ENCODE measurements around the gene CMIP. TPM values are rescaled to one million over a fixed set of nuclear protein-coding genes. Genes with fewer than 3 reads are reported as not detected.
A peak's percentile ranks its signal among the peaks of the same experiment; 100 is the strongest.

The CMIP gene
- total RNA-seq, 1 donor from 2014 or later, result 27.7 TPM

DNA sequence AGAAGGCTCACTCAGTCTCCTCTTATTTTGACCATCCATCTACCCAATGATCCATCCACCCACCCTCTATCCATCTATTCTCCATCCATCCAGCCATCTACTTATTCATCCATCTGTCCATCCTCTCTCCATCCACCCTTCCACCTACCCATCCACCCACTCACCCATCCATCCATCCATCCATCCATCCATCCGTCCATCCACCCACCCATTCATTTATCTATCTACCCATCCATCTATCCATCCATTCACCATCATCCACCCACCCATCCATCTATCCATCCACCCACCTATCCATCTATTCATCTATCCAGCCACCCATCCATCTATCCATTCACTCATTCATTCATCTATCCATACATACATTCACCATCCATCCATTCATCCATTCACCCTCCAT, 288.7 kb downstream of the CMIP start:
- DNase-seq (ENCODE audit: low read depth), result no peak
- no peaks in the 10 kb centered on the region for H3K36me3 ChIP-seq (ENCODE audit: control insufficient read depth, insufficient read depth, low read length)
- no peak overlapping the region for H3K4me3 ChIP-seq (ENCODE audit: low read depth, low read length)
- H3K27me3 ChIP-seq (ENCODE audit: control insufficient read depth, insufficient read depth, low read length), result no peaks in the 10 kb centered on the region
- TF ChIP-seq, protein P1, sequence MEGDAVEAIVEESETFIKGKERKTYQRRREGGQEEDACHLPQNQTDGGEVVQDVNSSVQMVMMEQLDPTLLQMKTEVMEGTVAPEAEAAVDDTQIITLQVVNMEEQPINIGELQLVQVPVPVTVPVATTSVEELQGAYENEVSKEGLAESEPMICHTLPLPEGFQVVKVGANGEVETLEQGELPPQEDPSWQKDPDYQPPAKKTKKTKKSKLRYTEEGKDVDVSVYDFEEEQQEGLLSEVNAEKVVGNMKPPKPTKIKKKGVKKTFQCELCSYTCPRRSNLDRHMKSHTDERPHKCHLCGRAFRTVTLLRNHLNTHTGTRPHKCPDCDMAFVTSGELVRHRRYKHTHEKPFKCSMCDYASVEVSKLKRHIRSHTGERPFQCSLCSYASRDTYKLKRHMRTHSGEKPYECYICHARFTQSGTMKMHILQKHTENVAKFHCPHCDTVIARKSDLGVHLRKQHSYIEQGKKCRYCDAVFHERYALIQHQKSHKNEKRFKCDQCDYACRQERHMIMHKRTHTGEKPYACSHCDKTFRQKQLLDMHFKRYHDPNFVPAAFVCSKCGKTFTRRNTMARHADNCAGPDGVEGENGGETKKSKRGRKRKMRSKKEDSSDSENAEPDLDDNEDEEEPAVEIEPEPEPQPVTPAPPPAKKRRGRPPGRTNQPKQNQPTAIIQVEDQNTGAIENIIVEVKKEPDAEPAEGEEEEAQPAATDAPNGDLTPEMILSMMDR (IDR thresholded peaks at IDR 0.05; ENCODE audit: insufficient read depth, low read length, poor library complexity, severe bottlenecking), result no peak

DNA sequence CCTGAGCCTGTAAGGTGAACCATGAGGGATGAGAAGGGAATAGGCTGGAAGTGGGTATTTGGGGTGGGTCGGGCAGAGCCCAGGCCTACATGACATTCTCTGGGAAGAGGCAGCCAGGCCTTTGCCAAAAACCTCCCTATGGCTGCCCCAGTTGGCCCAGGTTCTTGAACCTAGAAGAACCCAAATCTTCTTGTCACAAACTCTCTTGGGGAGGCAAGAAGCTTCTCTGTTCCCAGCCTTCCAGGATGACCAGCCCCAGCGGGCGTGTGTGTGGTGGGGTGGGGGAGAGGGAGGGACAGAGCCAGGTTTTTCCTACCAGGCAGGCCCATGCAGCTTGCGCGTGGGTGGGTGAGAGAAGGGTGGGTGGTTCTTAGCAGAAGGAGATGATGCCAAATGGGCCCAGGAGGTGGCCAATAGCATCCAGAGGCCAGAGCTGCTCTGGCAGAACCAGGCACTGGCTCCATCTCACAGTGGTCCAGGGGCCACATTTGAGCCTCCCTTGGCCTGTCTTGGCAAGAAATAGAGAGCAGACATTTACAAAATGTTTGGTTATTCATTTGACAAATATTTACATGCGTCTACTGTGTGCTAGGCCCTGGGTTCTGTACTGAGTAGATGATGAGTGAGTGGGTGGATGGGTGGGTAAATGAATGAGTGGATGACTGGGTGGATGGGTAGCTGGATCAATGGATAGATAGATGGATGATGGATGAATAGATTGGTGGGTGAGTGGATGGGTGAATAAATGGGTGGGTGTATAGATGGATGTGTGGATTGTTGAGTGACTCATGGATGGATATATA, 290.2 kb downstream of the CMIP start:
- DNase-seq (ENCODE audit: low read depth), result no peak
- Histone ChIP-seq H3K4me3 (ENCODE audit: low read depth, low read length) (no peak overlapping the region), H3K36me3 (ENCODE audit: control insufficient read depth, insufficient read depth, low read length) (no peaks in the 10 kb centered on the region), H3K27me3 (ENCODE audit: control insufficient read depth, insufficient read depth, low read length) (no peaks in the 10 kb centered on the region)
- TF ChIP-seq, protein P1 (IDR thresholded peaks at IDR 0.05; ENCODE audit: insufficient read depth, low read length, poor library complexity, severe bottlenecking), result no peak

DNA sequence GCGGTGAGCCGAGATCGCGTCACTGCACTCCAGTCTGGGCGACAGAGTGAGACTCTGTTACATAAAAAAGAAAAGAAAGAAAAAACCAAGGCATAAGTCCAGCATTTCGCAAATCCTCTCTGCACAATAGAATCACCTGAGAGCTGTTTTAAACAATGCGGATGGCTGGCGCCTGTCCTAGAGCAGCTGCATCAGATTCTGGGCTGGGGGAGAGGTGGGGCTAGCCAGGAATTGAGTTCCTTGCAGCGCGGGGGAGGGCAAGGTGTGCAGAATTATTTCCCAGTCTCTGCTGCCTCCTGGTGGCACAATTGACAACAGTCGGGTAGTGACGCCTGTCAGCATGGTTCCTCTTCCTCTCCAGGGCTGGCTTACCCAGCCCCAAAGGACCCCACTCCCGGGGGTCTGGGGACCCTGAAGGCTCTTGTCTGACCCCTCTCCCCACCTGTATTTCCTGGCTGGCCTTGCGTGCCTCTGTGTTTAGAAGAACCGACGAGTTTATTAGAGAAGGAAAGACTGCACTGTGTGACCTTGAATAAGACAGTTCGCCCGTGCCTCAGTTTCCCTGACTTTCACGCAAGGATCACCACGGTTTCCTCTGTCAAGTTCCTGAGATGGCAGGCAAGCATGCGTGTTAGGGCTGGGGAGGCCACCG, 293.4 kb downstream of the CMIP start:
- TF ChIP-seq, protein P1 (IDR thresholded peaks at IDR 0.05; ENCODE audit: insufficient read depth, low read length, poor library complexity, severe bottlenecking), result peak; percentile 79
- Histone ChIP-seq H3K27me3 (ENCODE audit: control insufficient read depth, insufficient read depth, low read length) (no peaks in the 10 kb centered on the region), H3K36me3 (ENCODE audit: control insufficient read depth, insufficient read depth, low read length) (no peaks in the 10 kb centered on the region), H3K4me3 (ENCODE audit: low read depth, low read length) (no peak overlapping the region)
- peak; percentile 38 for DNase-seq (ENCODE audit: low read depth)

DNA sequence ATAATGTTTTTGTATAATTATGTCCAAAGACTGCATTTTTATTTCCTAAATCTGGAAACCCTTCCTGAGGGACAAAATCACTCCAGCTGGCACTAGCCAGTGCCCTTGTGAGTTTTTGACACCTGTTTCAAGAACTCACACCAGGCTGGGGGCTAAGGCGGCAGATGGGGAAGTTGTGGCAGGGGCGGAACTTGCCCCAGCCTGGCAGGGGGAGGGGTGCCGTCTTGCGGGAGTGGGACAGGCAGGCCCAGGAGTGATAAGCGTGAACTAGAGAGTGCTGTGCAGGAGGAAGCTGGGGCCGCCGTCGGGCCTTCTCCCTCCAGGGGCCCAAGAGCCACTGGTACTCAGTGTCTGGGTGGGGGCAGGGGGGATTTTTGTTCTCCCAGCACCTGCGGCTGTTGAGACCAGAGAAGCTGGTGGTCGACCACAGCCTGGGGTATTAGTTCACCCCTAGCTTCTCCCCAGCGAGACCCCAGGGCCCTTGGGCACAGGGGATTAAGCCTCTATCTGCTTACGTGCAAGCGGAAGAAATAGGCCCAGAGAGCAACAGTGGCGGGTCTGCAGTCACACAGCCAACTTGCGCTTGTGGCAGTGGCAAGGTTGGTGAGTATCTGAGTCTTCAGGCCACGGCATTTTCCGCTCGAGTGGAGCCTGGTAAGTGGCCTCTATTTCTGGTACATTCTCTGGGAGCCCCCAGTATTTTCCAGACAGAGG, 294.3 kb downstream of the CMIP start:
- no peaks in the 10 kb centered on the region for H3K36me3 ChIP-seq (ENCODE audit: control insufficient read depth, insufficient read depth, low read length)
- TF ChIP-seq, protein P1 (IDR thresholded peaks at IDR 0.05; ENCODE audit: insufficient read depth, low read length, poor library complexity, severe bottlenecking), result no peak
- H3K27me3 ChIP-seq (ENCODE audit: control insufficient read depth, insufficient read depth, low read length), result no peaks in the 10 kb centered on the region
- no peak for DNase-seq (ENCODE audit: low read depth)
- no peak overlapping the region for H3K4me3 ChIP-seq (ENCODE audit: low read depth, low read length)

DNA sequence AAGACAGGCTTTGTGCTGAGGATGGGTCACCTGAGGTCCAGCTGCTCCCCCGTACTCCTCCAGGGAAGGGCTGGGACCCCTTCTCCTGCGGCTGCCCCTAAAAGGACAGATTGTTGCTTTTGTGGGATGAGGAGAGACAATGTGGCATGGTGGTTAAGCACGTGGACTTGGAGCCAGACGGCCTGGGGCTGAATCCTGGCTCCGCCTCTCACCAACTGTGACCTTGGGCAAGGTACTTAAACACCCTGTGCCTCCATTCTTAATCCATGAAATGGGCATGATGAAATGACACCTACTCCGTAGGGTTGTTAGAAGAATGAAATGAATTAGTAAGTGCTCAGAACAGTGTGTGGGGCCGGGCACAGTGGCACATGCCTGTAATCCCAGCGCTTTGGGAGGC, 294.9 kb downstream of the CMIP start:
- H3K36me3 ChIP-seq (ENCODE audit: control insufficient read depth, insufficient read depth, low read length), result no peaks in the 10 kb centered on the region
- no peak for DNase-seq (ENCODE audit: low read depth)
- H3K4me3 ChIP-seq (ENCODE audit: low read depth, low read length), result no peak overlapping the region
- TF ChIP-seq, protein P1 (IDR thresholded peaks at IDR 0.05; ENCODE audit: insufficient read depth, low read length, poor library complexity, severe bottlenecking), result no peak
- no peaks in the 10 kb centered on the region for H3K27me3 ChIP-seq (ENCODE audit: control insufficient read depth, insufficient read depth, low read length)
